HG02981 (cell line): ENCODE measurements around the gene TMEM165.

Source experiments
- ATAC-seq: cut with Tn5 transposase; IDR thresholded peaks from one replicate; pipeline ENCODE4 v1.9.1; 2021; ENCODE audit warnings: mild to moderate bottlenecking, moderate library complexity; ENCODE audit not compliant: unreplicated experiment

The TMEM165 gene

GRCh38 chr4:55366621-55367020 is 29.1 kb upstream of the TMEM165 start:
- no peak for ATAC-seq

DNA sequence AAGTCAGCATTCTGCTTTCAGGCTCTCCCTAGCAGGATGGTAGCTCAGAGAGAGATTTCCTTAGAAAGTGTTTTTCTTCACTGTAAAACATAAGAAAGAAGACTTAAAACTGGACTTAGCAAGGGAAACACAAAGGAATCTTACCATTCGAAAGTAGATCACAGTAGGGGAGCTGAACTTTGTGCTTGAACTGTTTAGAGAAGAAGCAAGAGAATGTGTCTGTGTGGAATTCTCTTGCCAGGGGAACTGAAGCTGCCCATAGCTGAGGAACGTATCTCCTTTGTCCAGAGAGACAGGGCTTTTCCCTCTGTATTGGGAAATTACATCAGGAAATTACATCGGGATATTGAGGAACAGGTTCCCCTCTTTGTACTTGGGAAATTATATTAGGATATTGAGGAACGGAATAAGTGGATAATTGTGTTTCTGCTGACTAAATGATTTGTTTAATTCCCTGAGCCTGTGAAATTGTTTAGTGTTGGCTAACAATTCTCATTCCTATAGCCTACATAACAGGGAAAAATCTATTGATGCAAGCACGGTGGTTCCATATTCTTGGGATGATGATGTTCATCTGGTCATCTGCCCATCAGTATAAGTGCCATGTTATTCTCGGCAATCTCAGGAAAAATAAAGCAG is 28.6 kb upstream of the TMEM165 start:
- no peak for ATAC-seq

DNA sequence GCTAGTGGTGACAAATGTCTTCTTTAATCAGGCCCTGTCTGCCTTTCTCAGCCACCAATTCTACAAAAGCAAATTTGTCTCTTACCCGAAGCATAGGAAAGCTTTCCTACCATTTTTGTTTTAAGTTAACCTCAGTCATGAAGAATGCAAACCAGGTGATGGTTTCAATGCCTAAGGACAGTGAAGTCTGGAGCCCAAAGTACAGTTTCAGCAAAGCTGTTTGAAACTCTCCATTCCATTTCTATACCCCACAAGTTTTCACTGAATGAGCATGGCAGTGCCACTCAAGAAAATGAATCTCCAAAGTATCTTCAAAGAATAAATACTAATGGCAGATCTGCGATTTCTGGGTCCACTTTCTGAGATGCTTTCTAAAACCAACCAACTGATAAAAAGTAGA is 25.8 kb upstream of the TMEM165 start:
- no peak for ATAC-seq

- ATAC-seq: no peak
Measured at GRCh38 chr4:55372259-55372658, 23.5 kb upstream of the TMEM165 start.

DNA sequence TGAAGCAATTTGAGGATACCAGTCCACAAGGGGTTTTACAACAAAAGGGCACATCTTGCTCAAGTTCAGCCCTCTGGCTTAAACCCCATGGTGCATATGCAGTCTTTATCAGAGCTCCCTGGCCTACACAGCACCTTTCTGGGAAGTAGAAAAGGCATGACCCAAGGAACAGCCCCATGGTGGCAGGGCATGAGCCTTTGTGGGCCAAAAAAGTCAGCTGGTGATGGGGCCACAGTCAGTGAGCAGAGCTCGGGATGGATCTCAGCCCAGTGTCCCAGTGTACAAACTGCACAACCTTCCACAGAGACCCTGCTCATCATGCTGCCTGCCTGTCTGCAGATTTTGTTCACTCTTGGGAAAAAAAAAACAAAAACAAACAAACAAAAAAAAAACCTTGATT is 22.3 kb upstream of the TMEM165 start:
- no peak for ATAC-seq

DNA sequence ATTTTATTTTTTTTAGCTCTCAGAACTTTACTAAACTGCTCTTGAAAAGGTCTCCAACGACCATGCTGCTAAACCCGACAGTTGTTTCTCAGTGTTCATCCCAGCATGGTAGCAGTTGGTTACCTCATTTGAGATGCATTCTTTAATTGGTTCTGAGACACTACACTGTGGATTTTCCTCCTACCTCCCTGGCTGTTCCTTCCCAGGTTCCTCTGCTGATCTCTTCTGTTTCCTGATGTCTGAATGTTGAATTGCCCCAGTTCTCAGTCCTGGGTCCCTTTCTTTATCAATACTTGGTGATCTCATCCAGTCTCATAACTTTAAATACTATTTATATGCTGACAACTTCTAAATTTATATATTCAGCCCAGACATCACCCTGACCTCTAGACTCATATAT is 19.1 kb upstream of the TMEM165 start:
- ATAC-seq: no peak

GRCh38 chr4:55378617-55379467 is 16.9 kb upstream of the TMEM165 start:
- ATAC-seq: no peak

GRCh38 chr4:55380576-55380975 is 15.2 kb upstream of the TMEM165 start:
- ATAC-seq: no peak

GRCh38 chr4:55381502-55381901 is 14.3 kb upstream of the TMEM165 start:
- ATAC-seq: no peak

DNA sequence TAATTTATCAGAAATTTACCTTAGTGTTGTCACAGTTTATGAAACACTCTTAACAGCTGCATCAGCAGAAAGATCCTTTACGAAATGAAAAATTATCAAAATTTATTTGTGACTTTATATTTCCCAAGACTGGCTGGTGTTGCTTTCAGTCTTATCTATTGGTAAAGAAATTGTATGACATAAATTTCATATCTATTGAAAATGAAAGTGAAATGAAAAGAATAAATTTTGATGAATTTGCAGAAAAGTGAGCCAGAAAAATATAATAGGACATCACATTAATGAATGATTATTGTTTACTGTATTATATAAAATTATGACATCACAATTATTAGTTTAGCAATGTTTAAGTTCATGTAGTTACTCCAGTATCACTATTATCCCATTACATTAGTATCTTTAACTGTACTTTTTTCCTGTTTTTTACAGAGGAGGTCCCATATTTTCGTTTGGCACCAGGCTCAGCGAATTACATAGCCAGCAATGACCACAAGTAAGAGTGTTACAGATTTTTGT is 13.2 kb upstream of the TMEM165 start:
- no peak for ATAC-seq

GRCh38 chr4:55385201-55385649 is 10.5 kb upstream of the TMEM165 start:
- ATAC-seq: no peak

GRCh38 chr4:55386073-55386472 is 9.7 kb upstream of the TMEM165 start:
- ATAC-seq: peak; percentile 80

DNA sequence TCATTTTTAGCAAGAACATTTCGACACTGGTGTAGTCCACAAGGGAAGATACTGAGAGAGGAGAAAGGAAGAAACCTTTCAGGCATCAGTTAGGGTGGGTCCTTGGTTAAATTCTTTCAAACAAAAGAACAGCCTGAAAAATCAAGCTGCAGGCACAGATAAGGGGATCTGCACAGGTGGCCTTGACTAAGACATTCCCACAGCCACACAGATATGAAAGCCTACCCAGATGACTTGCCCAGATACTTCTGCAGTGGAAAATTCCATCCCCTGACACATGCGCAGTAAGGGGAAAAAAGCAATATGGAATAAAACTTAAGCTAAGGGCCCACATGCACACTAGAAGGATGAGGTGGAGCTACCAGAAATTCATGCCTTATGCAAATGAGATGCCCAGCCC is 8.9 kb upstream of the TMEM165 start:
- no peak for ATAC-seq

GRCh38 chr4:55393461-55394320 is 2.1 kb upstream of the TMEM165 start:
- ATAC-seq: no peak

GRCh38 chr4:55395218-55395528 is 584 bp upstream of the TMEM165 start:
- peak; percentile 0 for ATAC-seq

GRCh38 chr4:55396308-55397125 is 760 bp downstream of the TMEM165 start:
- peak; percentile 21 for ATAC-seq

- no peak for ATAC-seq
Measured at GRCh38 chr4:55397126-55397436, 1.3 kb downstream of the TMEM165 start.

DNA sequence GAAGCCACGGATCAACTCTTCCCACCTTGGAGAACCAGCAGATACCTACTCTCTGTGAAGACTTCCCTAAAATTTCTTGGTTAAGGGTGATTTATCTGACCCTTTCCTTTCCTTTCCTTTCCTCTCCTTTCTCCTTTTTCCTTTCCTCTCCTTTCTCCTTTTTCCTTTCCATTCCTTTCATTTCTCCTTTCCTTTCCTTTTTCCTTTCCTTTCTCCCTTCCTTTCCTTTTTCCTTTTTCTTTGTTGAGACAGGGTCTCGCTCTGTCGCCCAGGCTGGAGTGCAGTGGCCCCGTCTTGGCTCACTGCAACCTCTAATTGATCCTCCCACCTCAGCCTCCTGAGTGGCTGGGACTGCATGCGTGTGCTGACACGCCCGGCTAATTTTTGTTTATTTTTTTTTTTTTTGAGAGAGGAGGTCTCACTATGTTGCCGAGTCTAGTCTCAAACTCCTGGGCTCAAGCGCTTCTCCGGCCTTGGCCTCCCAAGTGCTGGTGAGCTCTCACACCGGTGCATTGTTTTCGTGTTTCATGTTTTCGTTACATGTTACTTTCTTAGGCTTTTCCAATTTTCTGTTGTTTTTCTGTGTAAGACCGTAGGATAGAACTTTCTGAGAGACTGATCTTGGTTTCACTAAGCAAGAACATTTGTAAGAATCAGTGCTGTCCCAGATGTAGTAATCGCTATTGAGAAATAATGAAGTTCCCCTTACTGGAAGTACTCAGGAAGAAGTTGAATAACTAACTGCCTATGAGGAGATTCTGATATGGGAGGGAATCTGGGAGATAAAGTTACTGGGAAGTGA is 2.0 kb downstream of the TMEM165 start:
- no peak for ATAC-seq

DNA sequence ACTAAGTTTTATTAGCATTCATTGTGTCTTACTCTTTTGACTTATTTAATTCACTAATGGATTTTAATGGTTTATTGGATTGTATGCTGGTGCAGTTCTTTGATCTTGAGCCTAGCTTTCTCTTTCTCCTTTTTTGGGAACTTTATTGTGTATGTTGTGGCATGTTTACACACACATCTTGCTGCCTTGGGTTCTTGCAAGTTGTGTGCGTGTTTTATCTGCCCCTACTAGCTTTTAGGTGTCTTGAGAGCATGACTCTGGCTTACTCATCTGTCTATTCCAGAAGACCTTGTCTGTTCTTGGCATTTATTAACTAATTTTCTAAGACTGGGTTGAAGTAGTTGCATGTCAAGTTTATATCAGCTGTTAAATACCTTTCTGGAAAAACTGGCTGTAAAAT is 2.7 kb downstream of the TMEM165 start:
- no peak for ATAC-seq

- ATAC-seq: no peak
Measured at GRCh38 chr4:55398966-55399365, 3.2 kb downstream of the TMEM165 start.
